SK-N-SH treated with all-trans-retinoic acid at 6 μM for 48 hours (cell line): ENCODE measurements around the gene FAM219B.

Source experiments
- ATAC-seq: fragments of 200-7000 bp; cut with Tn5 transposase; 3 replicates; pipeline ENCODE4 v1.9.1; 2020; ENCODE audit warnings: mild to moderate bottlenecking, moderate library complexity
- ARNTL ChIP-seq: fragments of 450-650 bp; formaldehyde crosslinking; IDR thresholded peaks from 2 replicates; pipeline ENCODE4 v1.5.0; 2020; ENCODE audit warnings: low read depth, mild to moderate bottlenecking, moderate library complexity, borderline replicate concordance
- BACH2 ChIP-seq: fragments of 250-450 bp; sonication (Bioruptor Pico); IDR thresholded peaks from 2 replicates; pipeline ENCODE4 v1.9.0; 2021; ENCODE audit warnings: mild to moderate bottlenecking, borderline replicate concordance
- CREB5 ChIP-seq: fragments of 250-450 bp; sonication (Bioruptor Pico); IDR thresholded peaks from 2 replicates; pipeline ENCODE4 v1.5.1; 2020; ENCODE audit warnings: low read depth, mild to moderate bottlenecking, moderate library complexity
- CSDC2 ChIP-seq: fragments of 250-450 bp; sonication (Bioruptor Pico); IDR thresholded peaks from 2 replicates; pipeline ENCODE4 v1.5.0; 2020; ENCODE audit warnings: mild to moderate bottlenecking, moderate library complexity
- ESRRG ChIP-seq: fragments of 250-450 bp; sonication (Bioruptor Pico); IDR thresholded peaks from 2 replicates; pipeline ENCODE4 v1.6.1; 2021; ENCODE audit warnings: mild to moderate bottlenecking
- GLIS3 ChIP-seq: fragments of 250-450 bp; sonication (Bioruptor Pico); IDR thresholded peaks from 2 replicates; pipeline ENCODE4 v1.5.0; 2020; ENCODE audit warnings: mild to moderate bottlenecking, moderate library complexity
- ISL1 ChIP-seq: fragments of 250-450 bp; sonication (Bioruptor Pico); IDR thresholded peaks from 2 replicates; pipeline ENCODE4 v2.1.2; 2022; ENCODE audit warnings: mild to moderate bottlenecking, moderate library complexity
- OSR1 ChIP-seq: fragments of 250-450 bp; sonication (Bioruptor Pico); IDR thresholded peaks from 2 replicates; pipeline ENCODE4 v1.8.0; 2022; ENCODE audit warnings: moderate library complexity, mild to moderate bottlenecking, inconsistent platforms
- PATZ1 ChIP-seq: fragments of 250-450 bp; sonication (Bioruptor Pico); IDR thresholded peaks from 2 replicates; pipeline ENCODE4 v1.8.0; 2020; ENCODE audit warnings: mild to moderate bottlenecking, moderate library complexity, borderline replicate concordance
- POU6F1 ChIP-seq: fragments of 250-450 bp; sonication (Bioruptor Pico); IDR thresholded peaks from 2 replicates; pipeline ENCODE4 v1.8.0; 2021; ENCODE audit warnings: low read depth, mild to moderate bottlenecking, moderate library complexity, borderline replicate concordance
- PPARA ChIP-seq: fragments of 250-450 bp; sonication (Bioruptor Pico); IDR thresholded peaks from 2 replicates; pipeline ENCODE4 v1.5.0; 2020; ENCODE audit warnings: mild to moderate bottlenecking, borderline replicate concordance
- RARB ChIP-seq: fragments of 250-450 bp; sonication (Bioruptor Pico); IDR thresholded peaks from 2 replicates; pipeline ENCODE4 v1.8.0; 2021; ENCODE audit warnings: mild to moderate bottlenecking, moderate library complexity
- SNAI2 ChIP-seq: fragments of 250-450 bp; sonication (Bioruptor Pico); IDR thresholded peaks from 2 replicates; pipeline ENCODE4 v1.5.0; 2020; ENCODE audit warnings: mild to moderate bottlenecking, moderate library complexity
- TCF4 ChIP-seq: fragments of 250-450 bp; sonication (Bioruptor Pico); IDR thresholded peaks from 2 replicates; pipeline ENCODE4 v1.8.0; 2021; ENCODE audit warnings: mild to moderate bottlenecking, moderate library complexity, borderline replicate concordance
- TOX ChIP-seq: fragments of 250-450 bp; sonication (Bioruptor Pico); IDR thresholded peaks from 2 replicates; pipeline ENCODE4 v1.8.0; 2021; ENCODE audit warnings: mild to moderate bottlenecking, moderate library complexity, borderline replicate concordance
- TSHZ2 ChIP-seq: fragments of 250-450 bp; sonication (Bioruptor Pico); IDR thresholded peaks from 2 replicates; pipeline ENCODE4 v1.5.0; 2020; ENCODE audit warnings: mild to moderate bottlenecking, moderate library complexity
- ZFP3 ChIP-seq: fragments of 250-450 bp; sonication (Bioruptor Pico); IDR thresholded peaks from 2 replicates; pipeline ENCODE4 v1.5.0; 2020; ENCODE audit warnings: mild to moderate bottlenecking, moderate library complexity
- ZFP30 ChIP-seq: fragments of 450-650 bp; formaldehyde crosslinking; IDR thresholded peaks from 2 replicates; pipeline ENCODE4 v1.5.0; 2022; ENCODE audit warnings: mild to moderate bottlenecking, moderate library complexity
- ZNF565 ChIP-seq: fragments of 450-650 bp; formaldehyde crosslinking; conservative IDR thresholded peaks from 2 replicates; pipeline ENCODE4 v1.5.0; 2020; ENCODE audit warnings: low read depth, mild to moderate bottlenecking, moderate library complexity
- ZNF70 ChIP-seq: fragments of 450-650 bp; formaldehyde crosslinking; IDR thresholded peaks from 2 replicates; pipeline ENCODE4 v1.5.0; 2020; ENCODE audit warnings: mild to moderate bottlenecking, moderate library complexity
- ZNF8 ChIP-seq: fragments of 450-650 bp; formaldehyde crosslinking; IDR thresholded peaks from 2 replicates; pipeline ENCODE4 v1.5.0; 2020; ENCODE audit warnings: mild to moderate bottlenecking, moderate library complexity

FAM219B gene

DNA sequence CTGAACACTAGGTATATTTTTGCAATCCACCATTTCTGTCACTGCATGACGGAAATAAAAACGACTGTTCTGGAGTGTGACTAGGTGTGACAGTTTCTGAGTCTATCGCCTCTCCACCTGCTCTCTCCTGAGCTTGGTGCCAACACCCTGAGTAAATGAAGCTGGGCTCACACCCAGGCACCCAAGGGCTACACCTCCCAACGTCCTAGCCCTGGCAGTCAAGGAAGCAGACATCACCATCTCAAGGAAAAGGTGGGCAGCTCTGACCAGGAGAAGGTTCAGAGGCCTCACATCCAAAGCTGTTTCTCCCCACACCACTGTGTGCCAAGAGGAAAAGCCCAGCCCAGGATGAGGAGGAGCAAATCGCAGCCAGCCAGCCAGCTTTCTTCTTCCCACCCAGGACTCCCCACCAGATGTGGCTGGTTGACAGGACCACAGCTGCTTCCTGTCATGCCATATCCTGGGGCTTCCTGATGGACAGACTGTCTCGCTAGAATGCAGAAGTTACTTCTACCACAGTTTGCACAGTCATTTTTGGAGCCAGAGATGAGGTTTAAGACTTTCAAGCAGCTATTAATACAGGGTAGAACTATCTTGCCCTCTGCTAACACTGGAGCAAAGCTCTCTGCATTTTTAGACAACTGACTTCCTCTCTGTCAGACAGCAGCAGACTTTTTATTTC lies 36.8 kb downstream of the FAM219B start:
- no peak for ATAC-seq
- TF ChIP-seq ZNF70, result no peak
- TF ChIP-seq PPARA (CRISPR knock-in tag), result no peak
- TF ChIP-seq ZNF565 (CRISPR knock-in tag), result no peak
- TF ChIP-seq ISL1, result no peak
- TF ChIP-seq TOX (CRISPR knock-in tag), result no peak
- no peak for TF ChIP-seq ZFP30 (CRISPR knock-in tag)
- TF ChIP-seq CREB5 (CRISPR knock-in tag), result no peak
- no peak for TF ChIP-seq OSR1 (CRISPR knock-in tag)
- TF ChIP-seq ESRRG (CRISPR knock-in tag), result no peak
- TF ChIP-seq RARB (CRISPR knock-in tag), result no peak
- no peak for TF ChIP-seq PATZ1 (CRISPR knock-in tag)
- no peak for TF ChIP-seq ZNF8 (CRISPR knock-in tag)
- no peak for TF ChIP-seq BACH2 (CRISPR knock-in tag)
- no peak for TF ChIP-seq ZFP3
- TF ChIP-seq GLIS3 (CRISPR knock-in tag), result no peak
- TF ChIP-seq TSHZ2 (CRISPR knock-in tag), result no peak
- TF ChIP-seq POU6F1, result no peak

DNA sequence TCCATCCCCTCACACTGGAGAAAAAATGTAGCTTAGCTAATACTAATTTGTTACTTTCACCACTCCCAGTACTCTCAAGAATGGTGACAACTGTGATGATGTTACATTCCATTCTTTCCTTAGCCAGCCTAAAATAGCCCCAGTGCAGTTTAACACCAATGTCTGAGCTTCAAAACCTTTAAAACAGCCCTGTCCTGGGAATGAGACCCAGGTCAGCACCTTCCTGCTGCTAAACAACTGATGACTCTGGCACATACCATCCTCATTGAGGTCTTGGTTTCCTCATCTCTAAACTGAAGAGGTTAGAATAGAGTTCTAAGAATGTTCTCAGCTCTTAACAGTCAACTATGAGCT lies 37.3 kb downstream of the FAM219B start:
- no peak for ATAC-seq
- TF ChIP-seq BACH2 (CRISPR knock-in tag) (no peak), CREB5 (CRISPR knock-in tag) (no peak), ARNTL (no peak), PATZ1 (CRISPR knock-in tag) (no peak), CSDC2 (CRISPR knock-in tag) (no peak), TOX (CRISPR knock-in tag) (no peak), ZNF8 (CRISPR knock-in tag) (no peak), ZFP3 (no peak), TCF4 (CRISPR knock-in tag) (no peak), SNAI2 (CRISPR knock-in tag) (no peak), ISL1 (no peak), GLIS3 (CRISPR knock-in tag) (no peak), TSHZ2 (CRISPR knock-in tag) (no peak), PPARA (CRISPR knock-in tag) (no peak), ESRRG (CRISPR knock-in tag) (no peak), ZNF565 (CRISPR knock-in tag) (no peak), ZNF70 (no peak), OSR1 (CRISPR knock-in tag) (no peak)
